Esophagus mucosa (tissue), 1 donor: ENCODE measurements around the gene TNPO1. TPM values are rescaled to one million over a fixed set of nuclear protein-coding genes. Genes with fewer than 3 reads are reported as not detected.

ENCODE experiments used
- ATAC-seq: fragments of 200-7000 bp; cut with Tn5 transposase; one replicate; pipeline ENCODE4 v1.9.1; 2020
- total RNA-seq: library from RNA; stranded (reverse); gene quantifications from one replicate; pipeline ENCODE4 v1.2.4, GENCODE V29; 2023
- donor health status: DM: yes; HTN: yes; CAD: no.

Gene TNPO1
- total RNA-seq, 1 donor from 2014 or later = 58.7 TPM

DNA sequence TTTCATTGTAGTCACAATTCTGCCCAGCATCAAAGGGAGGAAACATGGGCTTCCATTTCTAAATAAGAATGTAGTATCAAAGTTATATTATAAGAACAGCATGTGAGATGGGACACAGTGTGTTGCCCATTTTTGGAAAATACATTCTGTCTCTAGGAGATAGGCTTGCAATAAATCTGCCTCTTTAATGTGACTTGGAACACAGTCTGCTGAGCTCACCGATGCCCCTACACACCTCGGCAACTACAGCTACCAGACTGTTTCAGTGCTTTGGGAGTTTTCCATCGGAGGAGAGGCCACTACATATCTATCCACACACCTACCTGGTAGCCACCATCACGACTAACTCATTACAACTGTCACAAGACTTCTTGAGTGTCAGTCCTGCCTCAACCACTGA lies 120.4 kb downstream of the TNPO1 start:
- no peak for ATAC-seq

DNA sequence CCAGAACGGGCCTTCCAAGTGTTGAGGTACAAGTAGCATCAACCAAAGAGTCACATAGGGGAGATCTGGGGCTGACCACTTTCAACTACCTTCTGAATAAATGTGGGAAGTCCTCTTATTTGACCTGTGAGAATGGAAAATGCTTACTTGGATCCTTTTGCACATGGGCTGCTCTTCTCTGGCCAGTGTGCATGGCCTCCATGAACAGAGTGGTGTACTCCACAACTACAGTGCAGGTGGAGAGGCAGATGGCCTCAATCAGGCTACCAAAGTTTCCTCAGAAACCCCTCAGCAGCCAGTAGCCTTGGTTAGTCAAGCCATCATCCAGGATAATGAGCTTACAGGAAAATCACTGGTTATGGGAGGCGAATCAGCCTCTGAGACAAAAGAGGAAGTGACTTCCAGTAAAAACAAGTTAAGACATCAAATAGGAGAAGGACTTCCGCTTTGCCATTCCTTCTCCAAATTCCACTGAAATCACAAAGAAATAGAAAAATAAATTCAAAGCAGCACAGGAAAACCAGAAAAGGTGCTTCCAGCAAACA lies 121.1 kb downstream of the TNPO1 start:
- ATAC-seq = no peak

DNA sequence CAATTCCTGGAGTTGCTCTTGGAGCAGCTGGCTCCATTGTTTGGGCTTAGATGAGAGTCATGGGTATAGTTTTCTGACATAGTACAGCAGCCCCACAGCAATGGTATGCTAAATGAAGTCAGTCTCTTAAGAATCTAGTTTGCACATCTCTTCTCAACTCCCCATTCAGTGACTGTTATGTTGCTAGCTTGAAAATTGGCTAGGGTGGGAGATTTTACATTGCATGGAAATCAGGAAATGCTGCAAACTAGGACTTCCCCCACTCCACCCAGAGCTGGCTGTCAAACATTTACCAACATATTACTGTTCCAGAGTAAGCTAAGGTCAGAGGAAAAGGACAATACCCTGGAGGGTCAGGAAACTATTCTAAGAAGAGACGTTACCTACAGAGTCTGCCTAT lies 121.7 kb downstream of the TNPO1 start:
- ATAC-seq = peak; percentile 48

DNA sequence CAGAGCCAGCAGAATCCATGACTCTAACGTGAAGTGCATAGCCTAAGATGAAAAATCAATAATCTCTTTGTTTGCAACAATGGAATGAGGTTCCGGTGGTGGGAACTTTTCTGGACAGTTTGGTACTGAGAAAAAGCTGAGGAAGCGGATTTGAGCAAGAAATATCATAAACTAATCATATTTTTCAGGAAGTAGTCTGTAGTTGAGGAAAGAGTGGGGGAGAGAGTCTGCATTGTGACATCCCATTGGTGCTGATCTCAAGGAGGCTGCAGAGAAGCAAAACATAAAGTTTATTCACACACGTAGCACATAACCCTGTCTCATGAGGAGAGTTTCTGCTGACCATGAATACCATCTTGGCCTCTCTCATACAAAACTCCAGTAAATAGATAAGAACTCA lies 123.6 kb downstream of the TNPO1 start:
- ATAC-seq = no peak

DNA sequence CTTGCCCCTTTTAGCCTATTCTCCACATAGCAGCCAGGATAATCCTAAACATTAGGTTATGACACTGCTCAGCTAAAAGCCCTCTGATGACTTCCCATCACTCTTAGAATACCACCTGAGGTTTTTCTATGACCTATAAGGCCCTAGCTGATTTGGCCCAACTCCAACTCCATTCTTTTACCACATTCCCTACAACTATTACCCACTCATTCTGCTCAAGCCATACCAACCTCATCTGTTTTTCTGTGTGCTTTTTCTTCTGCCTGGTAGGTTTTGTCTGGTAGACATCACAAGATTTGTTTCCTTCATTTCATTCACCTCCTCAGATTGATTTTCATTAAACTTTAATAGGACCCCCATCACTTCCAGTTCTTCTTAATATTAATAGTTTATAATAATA lies 126.8 kb downstream of the TNPO1 start:
- no peak for ATAC-seq

DNA sequence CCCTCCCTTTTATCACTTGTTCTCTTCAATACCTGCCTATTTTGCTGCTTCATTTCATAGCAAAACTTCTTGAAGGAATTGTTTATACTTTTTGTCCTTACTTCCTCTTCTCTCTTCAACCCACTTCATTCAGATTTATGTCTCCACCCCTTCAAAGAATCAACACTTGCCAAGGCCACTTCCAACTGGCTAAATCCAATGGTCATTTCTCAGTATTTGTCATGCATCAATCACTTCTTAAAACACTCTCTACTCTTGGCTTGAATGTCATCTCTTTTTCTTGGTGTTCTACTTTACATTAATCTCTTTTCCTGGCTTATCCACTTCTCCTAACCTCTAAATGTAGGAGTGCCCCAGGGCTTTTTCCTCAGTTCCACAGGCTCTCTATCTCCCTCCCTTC lies 131.0 kb downstream of the TNPO1 start:
- ATAC-seq = no peak

DNA sequence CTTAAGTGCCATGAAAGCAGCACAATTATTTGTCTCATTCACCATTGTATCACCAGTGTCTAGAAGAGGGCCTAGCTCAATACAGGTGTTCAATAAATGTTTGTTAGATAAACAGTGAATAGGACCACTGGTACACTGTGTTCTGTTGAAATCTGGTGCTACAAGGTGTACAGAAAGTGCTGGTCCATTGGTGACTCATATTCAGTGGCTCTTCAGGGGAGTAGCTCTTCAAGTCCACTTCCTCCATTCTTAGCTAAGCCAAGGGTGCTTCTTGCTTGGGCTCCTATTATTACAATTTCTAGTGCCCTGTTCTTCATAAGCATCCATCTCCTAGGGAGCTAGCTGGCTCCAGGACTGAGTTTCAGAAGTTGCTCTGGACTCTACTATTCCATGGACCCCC lies 133.0 kb downstream of the TNPO1 start:
- peak; percentile 68 for ATAC-seq

DNA sequence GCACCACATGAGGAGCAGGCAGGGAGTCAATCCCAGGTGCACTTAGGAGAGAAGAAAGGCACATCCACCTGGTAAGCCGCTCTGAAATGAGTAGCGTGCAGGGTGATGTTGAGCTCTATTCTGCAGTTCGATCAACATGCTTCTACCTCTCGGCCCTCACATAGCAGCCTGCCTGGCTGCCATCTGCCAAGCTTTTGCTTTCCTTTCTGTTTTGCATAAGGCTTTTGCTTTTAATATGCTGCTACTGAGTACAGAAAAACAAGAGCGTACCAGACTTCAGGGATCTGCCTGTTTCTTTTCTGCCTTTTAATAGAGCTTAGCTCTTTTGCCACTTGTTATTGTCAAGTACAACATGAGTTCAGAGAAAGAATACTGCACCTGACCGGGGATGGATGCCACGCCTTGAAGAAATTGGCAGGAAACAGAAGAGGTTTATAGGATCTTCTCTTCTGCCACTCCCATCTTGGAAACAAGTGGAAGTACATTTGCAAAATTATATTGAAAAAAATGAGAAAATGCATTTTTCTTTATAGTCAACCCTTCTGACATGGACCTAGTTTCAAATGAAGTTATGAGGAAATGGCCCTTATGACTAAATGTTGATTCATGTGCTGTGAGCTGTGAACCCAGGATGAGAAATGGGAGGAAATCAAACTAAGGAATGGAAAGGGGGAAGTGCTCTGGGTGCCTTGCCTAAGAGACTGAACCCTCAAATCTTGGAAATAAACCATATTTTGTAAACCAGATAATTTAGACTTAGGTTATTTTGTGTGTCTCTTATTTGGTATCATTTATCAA lies 135.4 kb downstream of the TNPO1 start:
- ATAC-seq = peak; percentile 39

DNA sequence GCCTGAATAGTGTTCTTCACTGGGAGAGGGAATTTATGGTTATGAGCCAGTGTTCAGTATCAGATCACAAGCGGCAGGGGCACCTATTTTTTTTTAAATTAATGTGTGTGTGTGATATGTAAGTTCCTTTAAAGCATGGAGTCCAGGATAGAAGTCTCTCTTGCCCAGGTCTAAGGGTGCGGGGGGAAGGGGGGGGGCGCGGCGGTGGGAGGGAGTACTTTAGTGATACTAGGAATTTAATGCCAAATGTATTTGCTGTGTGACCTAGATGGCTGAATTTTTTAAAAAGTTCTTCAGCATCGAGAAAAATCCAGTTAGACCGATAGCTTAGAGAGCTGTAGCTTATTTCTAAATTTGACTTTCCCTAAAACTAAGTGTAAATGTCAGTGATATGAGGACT lies 137.9 kb downstream of the TNPO1 start:
- no peak for ATAC-seq

DNA sequence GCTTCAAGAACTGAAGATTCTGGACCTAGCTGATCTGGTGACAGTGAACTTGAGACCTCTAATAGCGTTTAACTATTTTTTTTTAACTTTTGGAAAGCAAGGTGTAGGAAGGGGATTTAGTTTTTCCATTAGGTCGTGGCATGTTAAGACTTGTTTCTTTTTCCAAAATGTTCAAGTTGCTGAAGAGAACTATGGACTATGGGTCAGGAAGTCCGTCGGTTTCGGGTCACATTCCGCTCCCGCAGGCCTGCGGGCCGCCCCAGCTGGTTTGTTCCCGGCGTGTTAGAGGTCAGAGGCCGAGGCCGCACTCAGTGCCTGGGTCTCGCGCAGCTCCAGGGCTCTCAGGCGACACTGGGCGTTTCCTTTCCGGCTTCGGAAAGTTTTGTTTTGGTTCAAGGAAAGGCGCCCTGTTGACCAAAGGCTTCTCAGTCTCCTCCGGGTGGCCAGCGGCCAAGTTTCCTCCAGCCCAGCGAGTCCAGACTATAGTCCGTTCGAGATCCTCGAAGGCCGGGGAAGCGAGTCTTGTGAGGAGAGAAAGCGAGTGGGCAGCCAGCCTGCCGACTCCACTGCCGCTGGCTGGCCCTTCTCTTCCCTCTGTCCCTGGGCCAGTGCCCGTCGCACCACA lies 138.8 kb downstream of the TNPO1 start:
- ATAC-seq = peak; percentile 52

DNA sequence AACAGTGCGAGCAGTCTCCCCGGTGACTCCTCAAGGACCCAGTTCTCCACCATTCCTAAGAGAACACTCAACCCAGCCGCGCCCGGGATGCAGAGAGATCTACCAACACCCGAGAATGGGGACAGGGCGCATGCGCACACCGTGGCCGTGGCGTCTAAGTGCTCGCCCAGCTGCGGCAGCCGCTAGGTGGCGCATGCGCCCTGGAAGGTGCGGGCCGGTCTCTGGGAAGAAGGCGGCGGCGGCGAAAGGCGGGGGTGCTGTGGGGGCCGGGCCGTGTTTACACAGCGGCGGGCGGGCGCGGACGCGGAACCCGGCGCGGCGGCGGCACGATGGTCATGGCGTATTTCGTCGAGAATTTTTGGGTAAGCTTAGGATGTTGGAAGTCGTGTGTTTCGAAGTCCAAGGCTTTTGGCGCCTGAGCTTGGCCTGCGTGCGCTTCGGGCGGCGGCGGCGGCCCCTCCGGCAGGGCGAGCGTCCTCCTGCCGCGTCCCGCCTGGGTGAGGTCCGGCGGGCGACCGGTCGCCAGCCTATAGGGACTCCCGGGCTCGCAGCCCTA lies 139.4 kb downstream of the TNPO1 start, which contains the start of gene FCHO2:
FCHO2 (plus strand) TSS at position 274 of the 556 bp plus-strand sequence; CDS start at position 330, 56 bp downstream.
- peak; percentile 94 for ATAC-seq

DNA sequence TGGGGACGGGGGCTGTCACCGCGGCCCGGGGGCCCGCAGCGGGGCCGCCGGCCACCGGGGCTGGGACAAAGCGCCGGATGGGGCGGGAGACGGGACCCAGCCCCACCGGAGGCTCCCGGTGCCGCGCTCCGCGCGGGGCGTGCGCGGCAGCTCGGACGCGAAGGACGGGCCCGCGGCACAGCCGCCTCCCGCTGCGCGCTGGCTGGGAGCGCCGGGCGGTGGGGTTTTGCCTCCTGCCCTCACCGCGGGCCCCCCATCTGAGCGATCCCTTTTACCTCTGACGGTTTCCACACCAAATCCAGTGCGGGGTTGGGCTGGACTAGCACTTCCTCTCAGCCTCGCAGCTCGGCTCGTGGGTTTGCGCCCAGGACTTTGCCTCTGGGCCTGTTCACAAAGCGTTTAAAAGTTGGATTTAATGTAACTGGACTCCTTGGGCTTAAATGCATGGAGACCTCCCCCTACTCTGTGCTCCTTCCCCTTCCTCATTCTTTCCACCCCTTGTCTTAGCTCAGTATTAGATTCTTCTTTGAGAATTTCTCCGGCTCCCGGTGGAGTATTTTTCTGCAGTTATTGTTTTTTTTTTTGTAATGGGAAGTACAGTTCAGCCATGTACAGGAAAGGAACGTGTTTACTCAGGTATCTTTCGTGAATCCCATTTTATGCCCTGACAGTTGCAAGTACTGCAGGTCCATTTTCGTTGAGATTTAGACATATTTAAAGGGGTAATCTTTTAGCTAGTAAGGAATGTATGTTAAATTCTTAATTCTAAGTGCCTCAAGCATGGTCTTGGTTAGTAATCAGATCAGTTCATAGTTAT lies 140.1 kb downstream of the TNPO1 start:
- ATAC-seq = no peak

DNA sequence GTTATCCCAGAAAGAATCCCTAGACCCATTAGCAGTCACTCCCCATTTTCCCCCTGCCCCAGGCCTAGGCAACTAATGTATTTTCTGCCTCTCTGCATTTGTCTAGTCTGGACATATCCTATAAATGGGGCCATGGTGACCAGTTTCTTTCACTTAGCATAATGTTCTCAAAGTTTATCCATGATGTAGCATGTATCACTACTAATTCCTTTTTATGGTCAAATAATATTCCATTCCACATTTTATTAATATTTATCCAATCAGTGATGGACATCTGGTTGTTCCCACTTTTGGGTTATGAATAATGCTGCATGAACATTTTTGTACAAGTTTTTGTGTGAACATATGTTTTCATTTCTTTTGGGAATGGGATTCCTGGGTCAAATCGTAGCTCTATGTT lies 140.9 kb downstream of the TNPO1 start:
- no peak for ATAC-seq

DNA sequence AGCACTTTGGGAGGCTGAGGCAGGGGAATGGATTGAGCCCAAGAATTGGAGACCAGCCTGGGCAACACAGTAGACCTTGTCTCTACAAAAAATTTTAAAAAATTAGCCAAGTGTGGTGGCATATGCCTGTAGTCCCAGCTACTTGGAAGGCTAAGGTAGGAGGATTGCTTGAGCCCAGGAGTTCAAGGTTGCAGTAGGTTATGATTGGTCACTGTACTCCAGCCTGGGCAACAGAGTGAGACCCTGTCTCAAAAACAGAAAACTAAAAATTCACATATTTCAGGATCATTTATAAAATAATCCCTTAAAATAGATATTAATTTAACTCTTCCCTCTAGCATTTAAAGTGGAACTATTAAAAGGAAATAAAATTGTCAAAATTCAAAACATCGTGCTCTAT lies 142.8 kb downstream of the TNPO1 start:
- ATAC-seq = no peak

Other genes with a start within 250 kb of the TNPO1 start
- gene FCHO2, start 139.4 kb downstream of the TNPO1 start, total RNA-seq = 47.4 TPM